ENCODE data around the gene MIER3.

Gene MIER3

GRCh38 chr5:56958595-56958994 is 6.7 kb upstream of the MIER3 start:
- DNase-seq: no peak

DNA sequence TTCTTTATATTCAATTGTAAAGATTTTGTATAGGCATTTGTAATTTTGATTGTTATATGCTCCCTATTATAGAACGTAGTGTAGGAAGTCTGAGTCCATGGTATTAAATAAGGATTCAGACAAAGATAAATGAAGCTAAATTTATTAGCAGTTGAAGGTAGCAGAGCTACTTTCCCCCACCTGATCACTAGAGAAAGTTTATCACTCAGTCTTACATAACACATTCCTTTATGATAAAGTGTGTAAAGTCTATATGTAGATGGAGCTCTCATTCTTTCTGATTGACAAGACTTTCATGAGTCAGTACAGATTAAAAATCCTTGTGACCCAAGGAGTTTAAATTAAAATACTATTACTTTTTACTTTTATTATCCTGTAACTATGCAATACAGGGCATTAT is 2.3 kb upstream of the MIER3 start:
- no peak for DNase-seq

DNA sequence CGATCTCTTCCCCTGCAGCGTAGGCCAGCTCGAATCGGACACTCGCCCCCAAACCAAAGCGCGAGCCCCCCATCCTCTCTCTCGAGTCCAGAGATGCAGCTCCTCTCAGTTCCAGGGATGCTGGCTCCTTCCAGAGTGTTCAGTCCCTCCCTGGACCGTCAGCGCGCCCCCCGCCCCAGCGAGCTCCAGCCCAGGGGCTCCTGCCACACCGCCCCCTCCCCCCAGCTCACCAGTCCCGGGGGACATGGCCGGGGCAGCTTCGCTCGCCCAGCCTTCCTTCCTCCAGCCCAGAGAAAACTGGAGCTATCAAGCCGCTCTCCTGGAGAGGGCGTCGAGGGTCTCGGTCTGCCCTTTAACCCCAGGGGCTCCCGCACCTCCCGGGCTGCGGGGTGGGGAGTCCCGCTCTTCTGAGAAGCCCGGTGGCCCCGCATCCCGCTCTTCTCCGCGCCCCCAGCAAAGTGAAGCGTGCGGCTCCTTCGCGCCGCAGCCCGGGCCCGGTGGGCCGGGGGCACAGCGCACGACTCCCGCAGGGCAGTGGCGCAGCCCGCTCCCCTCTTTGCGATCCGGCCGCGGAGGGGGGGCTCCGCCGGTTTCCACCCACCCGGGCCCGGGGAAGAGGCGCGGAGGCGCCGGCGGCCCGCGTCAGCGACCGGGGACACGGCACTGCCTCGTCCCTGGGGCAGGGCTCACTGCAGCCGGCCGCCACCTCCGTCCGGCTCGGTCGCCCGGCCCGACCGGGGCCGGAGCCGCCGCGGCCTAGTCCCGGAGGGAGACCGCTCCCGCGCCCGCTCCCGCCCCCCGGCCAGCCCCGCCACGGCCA is 587 bp downstream of the MIER3 start:
- DNase-seq: peak; percentile 7

- peak; percentile 58 for DNase-seq
Observed at GRCh38 chr5:56950626-56951125, 1.2 kb downstream of the MIER3 start.

- DNase-seq: no peak
Observed at GRCh38 chr5:56947052-56947451, 4.9 kb downstream of the MIER3 start.

- no peak for DNase-seq
Observed at GRCh38 chr5:56941981-56942380, 9.9 kb downstream of the MIER3 start.

DNA sequence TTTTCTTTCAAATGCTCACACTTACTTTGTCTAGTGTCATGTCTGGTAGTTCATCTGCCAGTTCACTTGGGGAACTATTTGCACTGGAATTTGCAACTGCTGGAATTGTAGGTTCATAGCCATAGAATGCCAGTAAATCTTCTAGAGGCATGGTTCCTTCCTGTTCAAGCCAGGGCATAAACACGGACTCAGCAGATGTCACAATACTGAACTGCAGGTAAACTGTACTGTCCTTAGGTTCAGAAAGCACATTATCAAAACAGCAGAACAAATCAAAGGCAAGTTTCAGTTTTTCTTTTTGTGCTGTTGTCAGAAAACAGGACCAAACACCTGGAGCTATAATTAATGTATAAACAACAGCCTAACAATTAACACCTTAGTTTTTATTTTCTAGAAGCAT is 13.1 kb downstream of the MIER3 start:
- no peak for DNase-seq

- no peak for DNase-seq
Observed at GRCh38 chr5:56934325-56934724, 17.6 kb downstream of the MIER3 start.

GRCh38 chr5:56922922-56923321 is 29.0 kb downstream of the MIER3 start:
- no peak for DNase-seq

- no peak for DNase-seq
Observed at GRCh38 chr5:56919942-56920662, 31.8 kb downstream of the MIER3 start.

DNA sequence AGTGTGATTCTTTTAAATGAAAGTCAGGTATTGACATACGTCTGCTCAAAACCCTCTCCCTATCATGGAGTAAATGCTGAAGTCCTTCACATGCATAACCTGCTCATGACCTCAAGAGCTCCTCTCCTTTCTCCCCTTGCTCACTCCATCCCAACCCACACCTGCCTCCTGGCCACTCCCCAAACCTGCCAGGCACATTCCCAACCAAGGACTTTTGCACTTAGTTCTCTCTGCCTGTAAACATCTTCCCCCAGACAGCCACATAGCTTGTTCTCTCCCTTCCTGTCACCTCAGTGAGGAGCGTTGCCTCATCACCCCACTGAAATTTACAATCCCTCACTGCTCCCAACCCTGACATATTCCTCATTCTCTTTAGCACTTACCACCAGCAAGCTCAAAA is 33.9 kb downstream of the MIER3 start:
- DNase-seq: no peak

DNA sequence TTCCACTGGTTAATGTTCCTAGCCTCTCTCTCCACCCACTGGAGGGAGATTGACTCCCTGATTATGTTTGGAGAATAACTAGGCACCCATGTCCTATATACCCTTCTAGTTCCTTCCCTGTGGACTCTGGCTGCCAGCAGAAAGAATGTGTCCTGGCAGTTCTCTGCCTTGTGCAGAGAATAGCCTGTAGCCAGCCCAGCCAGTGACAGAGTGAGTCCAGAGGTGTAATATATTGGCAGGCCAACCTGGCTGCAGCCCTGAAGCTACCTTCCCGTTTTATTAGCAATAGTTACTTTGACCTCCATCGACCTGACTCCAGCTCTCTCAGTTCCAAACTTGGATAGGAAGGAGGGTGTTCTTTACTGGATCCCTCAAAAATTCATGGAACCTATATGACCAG is 34.4 kb downstream of the MIER3 start:
- DNase-seq: no peak

DNA sequence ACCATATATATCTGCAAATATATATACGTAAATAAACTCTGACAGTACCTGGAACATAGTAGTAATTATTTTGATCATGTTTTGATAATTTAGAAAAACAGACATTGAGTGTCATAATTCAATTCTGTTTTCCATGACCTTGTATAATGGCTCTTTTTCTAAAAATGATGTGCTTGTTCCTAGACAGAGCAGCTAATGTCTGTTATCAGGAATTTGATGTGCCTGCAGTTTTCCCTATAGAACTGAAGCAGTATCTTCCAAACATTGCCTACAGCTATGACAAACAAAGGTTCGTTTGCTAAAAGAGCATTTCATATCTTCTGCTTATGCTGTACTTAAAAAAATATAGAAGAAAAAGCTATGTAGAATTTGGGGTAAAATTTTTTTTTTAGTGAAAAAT is 37.2 kb downstream of the MIER3 start:
- DNase-seq: no peak

- no peak for DNase-seq
Observed at GRCh38 chr5:56913766-56914165, 38.2 kb downstream of the MIER3 start.

DNA sequence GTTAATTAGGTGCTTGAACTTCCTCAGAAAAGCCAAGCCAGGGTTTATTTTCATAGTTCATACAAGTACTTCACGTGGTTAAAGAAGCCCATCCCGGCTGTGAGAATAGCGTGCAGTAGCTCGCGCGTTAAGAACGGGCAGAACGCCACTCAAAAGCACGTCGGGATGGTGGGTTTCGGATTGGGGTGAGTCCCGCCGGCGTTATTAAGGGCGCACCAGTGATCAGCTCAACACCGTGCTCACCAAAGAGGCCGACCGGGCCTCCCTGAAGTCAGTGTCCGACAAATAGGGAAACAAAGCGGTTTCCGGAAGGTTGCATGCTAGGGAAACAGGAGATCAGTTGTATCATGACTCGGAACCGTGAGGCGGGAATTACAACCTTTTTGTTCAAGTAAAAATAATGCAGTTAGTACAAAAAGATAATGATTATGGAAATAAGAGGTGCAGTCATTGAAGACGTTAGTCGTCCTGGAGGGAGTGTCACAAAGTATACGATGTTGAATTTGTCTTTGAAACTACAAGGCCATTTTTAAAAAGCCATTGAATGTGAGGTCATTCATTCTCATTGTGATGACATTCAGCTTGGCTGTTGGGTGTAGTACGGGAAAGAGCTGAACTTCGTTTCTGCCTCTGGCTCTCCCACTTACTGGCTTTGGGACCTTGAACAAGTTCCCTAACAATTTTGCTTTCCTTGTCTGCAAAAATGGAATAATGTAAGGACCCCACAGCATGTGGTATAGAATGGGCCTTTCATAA is 41.5 kb downstream of the MIER3 start:
- DNase-seq: no peak

DNA sequence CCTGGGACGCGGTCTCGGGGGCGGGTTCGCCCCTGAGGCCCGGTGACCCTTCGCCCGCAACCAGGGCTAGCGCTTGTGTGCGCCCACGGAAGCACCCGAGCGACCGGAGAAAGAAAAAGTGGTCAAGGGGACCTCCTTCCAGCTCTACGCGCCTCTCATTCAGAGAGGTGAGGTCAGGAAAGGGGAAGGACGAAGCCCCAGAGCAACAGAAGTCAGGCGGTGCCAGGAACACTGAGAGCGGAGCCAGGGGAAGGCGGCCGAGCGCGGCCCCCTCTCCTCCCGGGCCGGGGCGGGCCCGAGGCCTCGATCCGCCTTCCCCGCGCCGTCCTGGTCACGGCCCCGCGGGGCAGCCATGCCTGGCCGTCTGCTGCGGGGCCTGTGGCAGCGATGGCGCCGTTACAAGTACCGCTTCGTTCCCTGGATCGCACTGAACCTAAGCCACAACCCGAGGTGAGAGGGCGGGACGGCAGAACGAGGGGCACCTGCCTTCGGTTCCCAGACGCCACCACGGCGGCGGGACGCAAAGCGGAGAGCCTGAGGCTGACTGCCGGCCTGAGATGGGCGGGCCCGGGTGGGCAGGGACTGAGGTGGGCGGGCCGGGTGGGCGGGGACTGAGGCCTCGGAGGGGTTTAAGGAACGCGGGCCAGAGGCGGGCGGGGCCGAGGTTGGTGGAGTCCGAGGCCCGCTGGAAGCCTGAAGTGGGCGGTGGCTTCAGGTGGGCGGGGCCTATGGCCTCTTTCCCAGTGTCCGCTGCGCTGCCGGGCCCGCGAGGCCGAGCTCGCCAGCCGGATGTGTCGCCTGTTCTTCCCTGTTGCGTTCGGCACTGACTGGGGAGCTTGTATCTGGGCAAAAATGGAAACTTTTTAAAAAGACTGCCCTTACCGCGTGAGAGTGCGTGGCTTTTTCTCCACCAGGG is 42.4 kb downstream of the MIER3 start, which contains the start of gene SETD9:
TSS of gene SETD9 (plus strand) at position 303 of the 916 bp plus-strand sequence. CDS start at position 353, 50 bp downstream.
- peak; percentile 91 for DNase-seq

DNA sequence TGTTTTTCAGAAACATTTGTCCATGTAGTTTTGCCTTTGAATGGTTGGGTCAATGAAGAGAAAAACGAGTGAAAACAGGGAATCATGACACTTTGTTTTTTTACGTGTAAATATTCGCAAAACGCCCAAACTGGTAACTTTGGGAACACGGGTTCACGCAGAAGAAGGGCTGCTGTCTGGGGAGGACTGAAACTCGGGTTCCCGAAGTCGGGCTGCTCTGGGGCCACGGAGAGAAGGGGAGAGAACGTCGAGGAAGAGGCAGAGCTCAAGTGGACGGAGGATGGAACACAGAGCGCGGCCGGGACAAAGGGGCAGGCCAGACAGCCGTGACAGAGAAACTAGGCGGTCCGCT is 43.0 kb downstream of the MIER3 start:
- no peak for DNase-seq

- DNase-seq: peak; percentile 49
Observed at GRCh38 chr5:56900858-56901578, 50.9 kb downstream of the MIER3 start.

DNA sequence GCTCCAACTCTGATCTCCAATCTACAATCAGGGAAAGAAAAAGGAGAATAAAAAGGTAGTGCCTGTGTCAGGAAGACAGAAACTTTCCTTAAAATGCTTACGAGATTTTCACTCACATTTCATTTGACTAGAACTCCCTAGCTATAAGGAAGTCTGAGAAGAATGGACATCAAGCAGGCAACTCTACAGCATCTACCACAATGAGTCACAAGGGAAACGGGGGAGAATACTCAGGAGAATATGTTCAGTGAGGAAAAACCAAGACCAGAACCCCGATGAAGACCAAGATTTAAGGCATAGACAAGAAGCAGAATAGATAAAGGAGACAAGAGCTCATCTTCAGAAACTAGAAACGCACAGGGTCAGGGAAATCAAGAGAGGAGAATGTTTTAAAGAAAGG is 51.5 kb downstream of the MIER3 start:
- DNase-seq: no peak

DNA sequence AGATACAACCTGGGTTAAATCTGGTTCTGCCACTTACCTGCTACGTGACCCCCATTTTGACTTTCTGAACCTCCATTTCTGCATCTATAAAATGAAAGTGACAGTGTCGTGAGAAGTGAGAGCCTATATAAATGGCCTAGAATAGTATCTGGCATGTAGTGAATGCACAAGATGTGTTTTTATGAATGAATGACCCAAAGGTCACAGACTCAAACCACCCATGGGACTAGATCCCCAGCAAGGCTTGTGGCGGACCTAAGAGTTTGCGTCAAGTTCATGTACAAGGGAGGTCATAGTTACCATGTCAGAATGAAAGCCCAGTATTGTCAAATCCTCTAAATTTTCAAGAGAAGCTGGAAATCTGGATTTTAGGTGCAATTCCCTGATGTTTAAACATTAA is 53.7 kb downstream of the MIER3 start:
- DNase-seq: no peak

- DNase-seq: no peak
Observed at GRCh38 chr5:56896763-56897162, 55.2 kb downstream of the MIER3 start.
